CD4-positive, alpha-beta T cell treated with Interleukin-10 for 1 hour (primary cell): ENCODE measurements around the gene UPF3A.
A peak's percentile ranks its signal among the peaks of the same experiment; 100 is the strongest.
"Not testable (repeated sequence)": the region's sequence is repeated elsewhere in the genome, so short reads cannot be mapped to it uniquely, and the experiment has no call there.

Experiments used
- DNase-seq: peaks from one replicate; pipeline ENCODE4 v3.0.0-alpha.2; 2020

The UPF3A gene

GRCh38 chr13:114341003-114341777 is 59.8 kb downstream of the UPF3A start:
- no peak for DNase-seq

DNA sequence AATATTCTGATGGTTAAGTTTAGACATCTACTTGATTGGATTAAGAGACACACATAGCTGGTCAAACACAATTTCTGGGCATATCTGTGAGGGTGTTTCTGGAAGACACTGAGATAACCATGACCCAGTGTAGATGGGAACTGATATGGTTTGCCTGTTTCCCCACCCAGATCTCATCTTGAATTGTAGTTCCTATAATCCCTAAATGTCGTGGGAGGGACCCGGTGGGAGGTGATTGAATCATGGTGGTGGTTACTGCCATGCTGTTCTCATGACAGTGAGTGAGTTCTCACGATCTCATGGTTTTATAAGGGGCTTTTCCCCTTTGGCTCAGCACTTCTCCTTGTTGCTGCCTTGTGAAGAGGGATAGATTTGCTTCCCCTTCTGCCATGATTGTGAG is 65.9 kb downstream of the UPF3A start:
- DNase-seq: not testable (repeated sequence)

DNA sequence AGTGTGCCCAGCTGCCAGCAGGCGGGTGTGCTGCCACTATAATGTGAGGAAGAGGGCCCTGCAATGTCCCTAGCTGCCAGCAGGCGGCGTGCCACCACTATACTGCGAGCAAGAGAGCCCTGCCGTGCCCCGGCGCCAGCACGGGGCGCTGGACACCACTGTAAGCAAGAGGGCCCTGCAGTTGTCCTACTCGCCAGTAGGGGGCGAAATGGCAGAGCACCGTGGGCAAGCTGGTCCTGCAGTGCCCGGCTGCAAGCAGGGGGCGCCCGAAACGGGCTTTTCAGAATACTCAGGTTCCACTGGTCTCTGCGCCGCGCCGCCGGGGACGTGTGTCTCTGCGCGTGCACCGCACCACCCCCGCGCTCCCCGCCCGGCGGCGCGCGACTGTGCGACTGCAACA is 71.4 kb downstream of the UPF3A start:
- peak; percentile 40 for DNase-seq

DNA sequence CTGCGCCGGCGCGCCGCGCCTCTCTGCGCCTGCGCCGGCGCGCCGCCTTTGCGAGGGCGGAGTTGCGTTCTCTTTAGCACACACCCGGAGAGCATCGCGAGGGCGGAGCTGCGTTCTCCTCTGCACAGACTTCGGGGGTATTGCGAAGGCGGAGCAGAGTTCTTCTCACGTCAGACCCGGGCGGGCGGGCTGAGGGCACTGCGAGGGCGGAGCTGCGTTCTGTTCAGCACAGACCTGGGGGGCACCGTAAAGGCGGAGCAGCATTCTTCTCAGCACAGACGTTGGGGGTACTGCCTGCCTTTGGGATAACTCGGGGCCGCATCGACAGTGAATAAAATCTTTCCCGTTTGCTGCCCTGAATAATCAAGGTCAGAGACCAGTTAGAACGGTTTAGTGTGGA is 72.0 kb downstream of the UPF3A start:
- not testable (repeated sequence) for DNase-seq
